Left hindlimb (tissue), 1 donor: ENCODE measurements around the gene CBLB.
"Not testable (repeated sequence)": the region's sequence is repeated elsewhere in the genome, so short reads cannot be mapped to it uniquely, and the experiment has no call there.

Experiments
- DNase-seq: peaks from one replicate; pipeline ENCODE4 v3.0.0-alpha.2; 2018

Gene CBLB

DNA sequence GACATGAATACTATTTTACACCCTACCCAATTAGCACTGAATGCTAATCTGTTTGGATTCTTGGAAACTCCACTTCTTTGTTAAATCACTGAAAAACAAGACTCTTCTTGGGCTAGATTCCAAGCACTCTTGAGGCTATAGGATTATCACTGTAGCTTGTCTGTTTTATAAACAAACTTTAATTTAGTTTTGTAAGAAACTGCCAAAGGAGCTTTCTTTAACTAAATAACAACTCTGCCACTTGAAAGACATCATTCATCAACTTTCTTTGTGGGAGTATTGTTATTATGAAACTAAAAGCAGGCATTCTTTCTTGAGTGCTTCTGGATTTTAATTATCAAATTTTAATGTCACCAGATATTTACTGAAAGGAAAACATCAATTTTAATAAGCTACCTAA lies 24.1 kb downstream of the CBLB start:
- no peak for DNase-seq

DNA sequence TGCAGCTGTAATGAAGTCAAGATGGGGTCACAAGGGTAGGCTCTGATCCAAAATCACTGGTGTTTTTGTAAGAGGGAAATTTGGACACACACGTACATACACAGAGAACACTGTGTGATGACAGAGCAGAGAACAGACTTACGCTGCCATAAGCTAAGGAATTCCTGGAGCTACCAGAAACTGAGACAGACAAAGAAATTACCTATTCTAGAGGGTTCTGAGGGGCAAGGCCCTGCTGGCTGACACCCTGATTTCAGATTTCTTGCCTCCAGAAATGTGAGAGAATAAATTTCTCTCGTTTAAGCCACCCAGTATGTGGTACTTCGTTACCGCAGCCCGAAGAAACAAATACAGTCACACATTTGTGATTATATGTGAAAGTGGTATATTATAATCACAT lies 24.8 kb downstream of the CBLB start:
- no peak for DNase-seq

DNA sequence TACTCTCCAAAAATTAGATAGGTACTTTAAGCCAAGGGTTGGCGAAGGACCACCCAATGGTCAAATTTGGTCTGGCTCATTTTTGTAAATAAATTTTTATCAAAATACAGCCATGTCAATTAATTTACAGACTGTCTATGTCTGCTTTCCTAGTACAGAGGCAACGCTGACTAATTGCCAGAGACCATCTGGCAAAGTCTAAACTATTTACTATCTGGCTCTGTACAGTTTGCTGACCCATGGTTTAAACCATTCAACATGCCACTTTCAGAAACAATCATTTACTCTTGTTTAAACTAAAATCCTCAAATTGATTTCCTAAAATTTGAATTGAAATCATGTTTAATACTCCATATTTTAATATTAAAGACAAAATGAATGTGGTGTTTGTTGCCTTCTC lies 25.9 kb downstream of the CBLB start:
- DNase-seq = no peak

DNA sequence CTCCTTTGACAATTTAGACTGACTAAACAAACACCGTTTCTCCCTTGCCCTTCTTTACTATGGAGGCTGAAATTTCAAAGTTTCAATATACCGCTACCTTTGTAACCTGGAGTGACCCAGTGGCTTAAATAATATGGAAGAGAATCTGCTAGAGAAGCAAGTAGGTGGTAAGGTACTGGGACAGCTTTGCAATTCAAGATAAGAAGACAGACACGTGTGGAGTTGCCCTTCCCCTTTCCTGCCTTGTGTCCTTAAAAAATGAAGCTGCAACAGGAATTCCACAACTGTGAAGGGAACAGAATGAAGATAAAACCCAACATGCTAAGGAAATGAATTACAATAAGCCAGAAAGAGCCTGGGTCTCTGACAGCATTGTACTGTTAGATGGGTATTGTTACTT lies 26.4 kb downstream of the CBLB start:
- no peak for DNase-seq

DNA sequence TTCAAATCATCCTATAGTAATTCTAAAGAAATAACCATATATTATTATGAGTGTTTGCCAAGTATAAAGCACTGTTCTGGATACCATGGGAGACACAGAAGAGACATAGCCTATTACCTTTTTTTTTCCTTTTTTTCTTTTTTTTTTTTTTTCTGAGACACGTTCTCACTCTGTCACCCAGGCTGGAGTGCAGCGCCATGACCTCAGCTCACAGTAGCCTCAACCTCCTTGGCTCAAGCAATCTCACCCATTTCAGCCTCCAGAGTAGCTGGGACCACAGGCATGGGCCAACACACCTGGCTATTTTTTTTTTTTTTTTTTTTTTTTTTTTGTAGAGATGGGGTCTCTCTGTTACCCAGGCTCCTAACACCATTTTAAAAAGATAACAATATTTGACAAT lies 30.9 kb downstream of the CBLB start:
- no peak for DNase-seq

DNA sequence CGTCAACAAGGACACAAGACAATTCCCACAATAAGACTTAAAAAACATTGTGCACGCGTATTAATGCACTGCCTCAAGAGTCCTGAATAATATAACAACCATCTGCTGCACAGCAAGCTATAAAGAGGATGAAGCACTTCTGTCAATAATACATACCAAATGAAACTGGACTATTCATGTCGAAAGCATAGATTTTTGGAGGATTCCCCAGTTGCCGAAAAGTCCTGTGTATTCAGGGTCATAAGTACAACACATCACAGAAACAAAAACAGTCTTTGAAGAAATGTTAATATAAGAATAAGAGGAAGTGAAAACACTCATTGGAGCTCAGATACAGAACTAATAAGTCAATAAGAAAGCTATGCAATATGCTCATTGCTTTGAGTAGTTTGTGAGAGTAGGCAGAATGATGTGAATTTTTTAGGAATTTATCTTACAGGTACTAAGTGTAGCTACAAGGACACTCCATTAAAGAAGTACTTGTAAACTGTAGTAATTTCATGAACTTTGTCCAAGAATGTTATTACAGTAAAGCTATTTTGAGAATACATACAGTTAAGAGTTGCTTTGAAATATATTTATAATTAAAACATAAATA lies 31.6 kb downstream of the CBLB start:
- DNase-seq = no peak

DNA sequence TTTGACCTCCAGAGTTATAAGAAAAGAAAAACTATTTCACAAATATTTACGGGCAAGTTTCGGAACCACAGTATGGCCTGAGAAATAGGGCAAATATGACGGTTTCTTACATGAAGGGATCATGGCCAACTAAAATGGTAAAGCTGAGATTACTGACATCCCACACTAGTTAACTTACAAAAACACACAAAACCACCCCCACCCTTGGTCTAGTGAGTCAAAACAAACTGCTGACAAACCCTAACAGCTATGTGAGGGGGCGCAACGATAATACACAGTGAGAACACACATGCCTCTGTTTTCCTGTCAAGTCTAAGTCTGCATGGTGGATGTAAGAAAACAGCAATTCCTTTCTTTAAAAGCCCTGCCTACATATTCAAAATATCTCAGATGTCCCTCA lies 32.3 kb downstream of the CBLB start:
- DNase-seq = no peak

DNA sequence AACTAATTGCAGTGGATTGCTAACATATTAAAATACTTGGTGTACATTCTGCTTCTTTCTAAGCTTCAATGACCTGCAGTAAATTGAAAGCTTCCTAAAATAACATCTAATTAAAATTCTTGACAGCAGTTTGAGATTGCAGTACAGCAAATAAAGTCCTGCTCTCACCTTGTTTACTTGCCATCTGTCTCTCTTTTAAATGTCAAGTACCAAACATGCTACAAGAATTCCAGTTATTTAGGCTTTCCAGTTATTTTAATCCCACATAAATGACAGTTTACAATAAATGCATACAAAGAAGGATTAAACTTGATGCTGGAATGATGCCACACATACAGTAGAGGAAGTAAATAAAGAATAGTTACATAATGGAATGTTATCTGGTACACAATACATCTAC lies 33.2 kb downstream of the CBLB start:
- no peak for DNase-seq

DNA sequence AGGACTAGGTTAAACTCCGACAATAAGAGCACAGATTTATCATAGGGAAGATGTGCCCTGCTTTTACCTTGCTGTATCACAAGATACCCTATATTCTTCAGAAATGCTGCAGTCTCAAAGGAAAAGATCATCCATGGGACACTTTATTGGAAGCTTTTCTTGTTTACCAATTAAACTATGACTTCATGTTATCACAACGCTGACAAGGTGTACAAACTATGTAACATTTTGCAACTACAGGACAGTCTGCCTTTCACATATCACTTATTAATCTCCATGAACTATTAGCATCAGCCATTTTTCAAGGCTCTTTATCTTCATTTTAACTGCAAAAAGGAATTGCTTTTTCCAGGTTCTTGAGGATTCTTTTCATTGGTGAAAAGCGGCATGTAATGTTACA lies 34.0 kb downstream of the CBLB start:
- DNase-seq = no peak

DNA sequence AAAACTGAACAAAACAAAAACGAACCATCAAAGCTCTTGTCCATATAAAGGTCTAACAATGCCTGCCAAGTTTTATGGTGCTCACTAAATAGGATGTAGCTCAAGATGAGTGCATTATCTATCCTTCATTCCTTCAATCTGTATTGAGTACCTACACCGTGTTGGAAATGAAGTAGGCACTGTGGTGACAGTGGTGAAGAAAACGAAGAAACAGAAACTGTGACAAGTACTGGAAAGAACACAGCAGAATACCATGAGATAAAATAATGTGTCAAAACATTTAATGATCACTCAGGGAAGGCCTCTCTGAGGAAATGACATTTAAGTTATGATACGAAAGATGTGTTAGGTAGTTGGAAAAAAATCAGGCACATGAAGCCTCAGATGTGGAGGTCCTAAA lies 36.2 kb downstream of the CBLB start:
- DNase-seq = no peak

DNA sequence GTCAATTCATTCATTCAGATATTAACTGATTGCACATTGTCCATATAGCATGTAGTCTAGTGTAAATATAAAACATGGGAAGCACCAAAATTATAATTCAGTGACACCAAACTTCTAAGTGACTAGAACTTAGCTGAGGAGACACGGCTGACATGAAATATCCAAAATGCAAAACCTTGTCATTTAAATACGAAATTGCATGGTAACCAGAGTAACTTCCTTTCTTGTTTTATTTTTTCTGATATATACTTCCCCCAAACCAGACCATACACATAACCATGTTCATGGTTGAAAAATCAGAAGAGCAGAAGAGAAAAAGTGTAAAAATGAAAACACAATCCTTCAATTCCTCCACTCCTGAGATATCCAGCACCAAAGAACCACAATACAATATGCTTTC lies 38.0 kb downstream of the CBLB start:
- no peak for DNase-seq

DNA sequence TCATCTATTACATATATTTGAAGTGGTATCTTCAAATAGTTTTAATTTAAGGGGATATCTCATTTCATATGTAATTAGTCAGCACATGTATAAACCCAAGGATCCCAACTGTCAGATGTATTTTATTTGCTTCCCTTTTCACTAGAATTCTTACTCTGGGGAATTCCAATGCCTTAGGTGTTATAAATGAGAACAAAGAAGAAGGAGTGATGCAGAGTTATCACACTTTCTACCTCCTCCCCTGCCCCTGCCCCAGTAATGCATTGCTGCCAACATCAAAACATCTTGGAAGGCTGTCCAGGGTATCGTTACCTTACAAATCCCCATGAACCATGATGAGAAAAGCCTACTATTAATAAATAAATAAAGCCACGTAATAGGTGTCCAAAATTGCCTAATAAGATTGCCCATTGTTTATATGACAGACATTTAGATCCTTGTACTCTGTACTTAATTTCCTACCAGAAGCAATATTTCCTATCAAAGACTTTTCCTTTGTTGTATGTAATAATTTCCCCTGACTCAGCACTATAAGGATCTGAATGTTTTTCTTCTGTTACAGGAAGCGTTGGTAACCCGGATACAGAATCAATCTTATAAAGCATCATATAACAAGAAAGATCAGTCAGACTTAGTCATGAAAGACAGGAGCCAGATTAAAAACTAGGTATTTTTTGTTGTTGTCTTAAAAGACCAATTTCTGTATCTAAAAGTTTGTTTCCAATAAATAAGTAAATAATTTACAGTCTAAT lies 38.8 kb downstream of the CBLB start:
- no peak for DNase-seq

DNA sequence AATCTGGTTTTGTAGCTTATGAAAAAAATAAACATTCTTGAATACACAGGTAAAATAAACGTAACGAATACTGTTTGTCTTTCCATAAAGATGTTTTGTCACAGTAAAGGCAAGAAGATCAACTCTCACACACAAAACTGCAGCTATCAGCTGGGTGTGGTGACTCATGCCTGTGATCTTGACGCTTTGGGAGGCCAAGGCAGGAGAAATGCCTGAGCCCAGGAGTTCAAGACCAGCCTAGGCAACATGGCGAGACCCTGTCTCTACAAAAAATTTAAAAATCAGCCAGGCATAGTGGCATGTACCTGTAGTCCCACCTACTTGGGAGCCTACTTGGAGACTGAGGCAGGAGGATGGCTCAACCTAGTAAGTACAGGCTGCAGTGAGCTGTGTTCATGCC lies 39.6 kb downstream of the CBLB start:
- DNase-seq = no peak

DNA sequence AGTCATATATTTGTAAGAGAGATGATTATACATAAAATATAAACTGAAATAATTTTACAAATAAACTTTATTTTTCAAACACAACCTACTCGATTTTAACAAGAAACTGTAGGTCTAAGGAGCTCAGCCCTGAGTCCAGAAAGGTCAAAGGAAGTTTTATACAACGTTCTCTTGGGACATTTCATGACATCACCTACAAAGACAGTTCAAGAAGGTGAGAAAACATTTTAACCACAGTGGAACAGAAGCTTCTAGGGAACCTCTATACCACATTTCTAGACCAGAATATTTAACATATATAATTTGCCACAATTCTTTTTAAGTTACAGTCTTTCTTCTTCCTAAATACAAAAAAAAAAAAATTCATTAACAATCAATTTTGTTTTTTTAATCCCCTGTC lies 40.1 kb downstream of the CBLB start:
- DNase-seq = no peak

DNA sequence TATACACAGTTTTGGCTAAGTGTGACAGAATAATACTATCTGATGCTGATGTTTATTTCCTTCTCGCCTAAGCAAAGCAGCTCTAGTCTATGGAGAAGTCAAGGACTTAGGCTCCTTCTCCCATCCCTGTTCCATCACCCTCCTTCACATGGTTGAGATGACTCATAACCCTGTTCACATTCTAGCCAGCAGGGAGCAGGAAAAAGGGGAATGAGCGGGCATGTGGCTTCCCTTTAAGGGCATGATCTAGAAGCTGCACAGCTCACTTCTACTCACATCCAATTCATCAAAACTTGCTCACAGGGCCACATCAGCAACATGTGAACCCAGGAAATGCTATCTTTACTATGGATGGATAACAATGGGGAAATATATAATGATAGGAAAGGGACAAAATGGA lies 40.9 kb downstream of the CBLB start:
- no peak for DNase-seq

DNA sequence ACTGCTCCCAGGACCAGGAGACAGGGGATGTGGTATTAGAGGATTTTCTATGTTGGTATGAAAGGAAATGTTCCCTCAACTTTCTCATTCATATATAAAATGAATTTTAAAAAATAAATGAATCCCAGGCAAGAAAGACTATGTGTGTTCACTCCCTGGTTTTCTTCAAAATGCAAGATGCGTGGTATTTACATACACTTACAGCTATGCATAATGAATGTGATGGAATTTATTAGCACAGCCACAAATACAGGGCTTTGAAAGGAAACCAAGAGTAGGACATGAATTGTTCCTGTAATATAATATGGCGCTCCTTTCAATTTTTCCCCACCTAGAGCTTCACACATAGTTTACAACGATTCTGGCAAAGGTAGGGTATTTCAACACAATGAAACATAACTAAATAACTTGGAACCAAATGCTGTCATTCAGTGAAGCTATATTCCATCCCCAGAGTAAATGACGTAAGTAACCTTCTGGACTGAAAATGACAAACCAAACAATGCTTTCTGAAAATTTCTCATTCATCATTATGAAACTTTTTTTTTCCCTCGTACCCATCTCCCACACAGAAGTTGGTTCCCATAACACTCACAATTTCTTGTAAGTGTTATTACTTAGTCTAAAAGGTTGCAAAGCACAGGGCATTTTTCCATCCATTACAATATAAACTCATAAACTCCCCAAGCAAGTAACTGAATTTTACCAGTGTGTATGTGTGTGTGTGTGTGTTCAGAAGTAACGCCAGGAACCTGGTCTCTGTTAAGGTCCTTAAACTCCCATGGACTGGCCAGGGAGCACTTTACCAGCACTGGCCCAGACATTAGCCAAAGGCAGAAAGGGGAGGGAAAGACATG lies 41.8 kb downstream of the CBLB start:
- DNase-seq = peak; percentile 35

DNA sequence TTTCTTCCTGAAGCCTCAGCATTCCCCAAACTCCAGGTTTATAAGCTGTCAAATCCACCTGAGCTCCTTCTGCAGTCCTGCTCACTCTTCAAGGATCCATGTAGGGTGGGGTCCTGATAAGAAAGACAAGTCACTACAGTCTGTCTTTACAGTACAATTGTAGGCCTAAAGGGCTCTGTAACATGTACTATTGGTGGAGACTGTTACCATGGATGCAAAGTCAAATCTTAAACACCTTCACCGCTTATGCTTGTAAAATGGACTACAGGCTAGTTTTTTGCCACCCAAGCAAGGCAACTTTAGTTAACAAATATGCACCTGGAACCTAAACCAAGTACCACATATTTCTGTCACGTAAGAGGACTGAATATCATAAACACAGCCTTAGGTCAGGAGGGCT lies 44.7 kb downstream of the CBLB start:
- DNase-seq = no peak

DNA sequence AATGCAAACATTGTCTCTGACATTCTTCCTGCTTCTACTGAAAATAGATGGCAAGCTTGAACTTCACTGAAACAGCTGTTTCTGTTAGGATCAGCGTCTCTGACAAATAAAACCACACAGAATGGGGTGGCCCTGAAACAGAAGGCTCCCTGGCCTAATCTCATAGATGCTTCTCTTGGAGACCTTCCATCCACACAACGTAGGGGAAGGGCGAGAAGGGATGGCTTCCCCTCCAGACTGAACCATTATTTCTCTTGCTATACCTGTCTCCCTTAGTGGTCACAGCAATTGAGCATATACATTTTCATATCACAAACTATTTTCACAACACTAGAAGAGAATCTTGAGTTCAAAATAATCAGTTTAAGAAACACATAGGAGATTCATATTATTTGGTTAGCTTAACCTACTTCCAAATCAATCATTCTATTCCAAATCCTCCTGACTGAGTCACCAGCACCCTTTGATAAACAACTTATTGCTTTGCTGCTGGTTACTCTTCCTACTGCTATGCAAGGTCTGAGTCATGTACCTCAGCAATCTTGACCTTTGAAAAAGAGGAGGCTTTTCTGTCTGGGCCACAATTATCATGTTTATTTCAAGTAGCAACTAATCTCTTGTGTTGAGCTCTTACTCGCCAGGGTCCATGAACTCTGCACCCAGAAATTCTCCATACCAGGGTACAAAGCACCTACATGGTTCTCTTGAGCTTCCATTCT lies 45.5 kb downstream of the CBLB start:
- no peak for DNase-seq

DNA sequence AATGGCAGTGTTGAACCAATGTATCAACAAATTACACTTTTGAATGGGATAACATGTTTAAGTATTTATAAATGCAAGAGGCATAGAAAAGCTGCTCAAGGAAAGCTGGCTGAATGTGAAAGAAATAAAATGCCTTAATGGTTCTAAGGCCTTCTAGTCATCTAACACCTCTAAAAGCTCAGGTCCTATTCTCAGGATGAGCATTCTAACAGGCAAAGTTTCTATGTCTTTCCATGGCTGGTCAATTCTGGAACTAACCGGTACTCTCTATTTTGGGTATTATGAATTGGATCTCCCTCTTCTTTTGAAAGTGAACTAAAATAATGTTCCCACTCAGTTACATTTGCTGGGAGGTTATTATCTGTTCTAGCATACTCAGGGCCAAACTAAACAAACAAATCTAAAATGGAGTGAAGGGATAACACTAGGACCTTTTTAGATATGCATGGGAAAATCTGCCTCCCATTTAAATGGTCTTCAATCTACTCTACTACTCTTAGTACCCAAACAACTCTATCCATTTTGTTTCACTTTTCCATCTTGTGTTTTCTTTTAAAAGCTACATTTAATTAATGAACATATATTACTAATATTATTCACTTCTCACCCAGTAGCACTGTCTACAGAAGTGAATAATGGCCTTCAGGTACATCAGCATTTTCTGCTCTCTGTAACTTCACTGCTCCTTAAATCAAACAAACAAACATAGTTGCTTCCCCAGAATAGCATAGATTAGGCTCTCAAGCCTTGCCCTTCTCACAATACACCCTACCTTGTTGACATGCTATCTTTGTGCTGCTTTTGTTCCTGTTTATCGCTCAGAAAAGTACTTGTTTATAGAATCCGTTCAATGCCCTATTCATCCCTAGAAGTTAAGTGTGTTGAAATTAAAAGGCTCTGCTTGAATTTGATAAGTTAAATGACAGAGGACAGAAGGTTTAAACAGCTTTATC lies 46.4 kb downstream of the CBLB start:
- no peak for DNase-seq

DNA sequence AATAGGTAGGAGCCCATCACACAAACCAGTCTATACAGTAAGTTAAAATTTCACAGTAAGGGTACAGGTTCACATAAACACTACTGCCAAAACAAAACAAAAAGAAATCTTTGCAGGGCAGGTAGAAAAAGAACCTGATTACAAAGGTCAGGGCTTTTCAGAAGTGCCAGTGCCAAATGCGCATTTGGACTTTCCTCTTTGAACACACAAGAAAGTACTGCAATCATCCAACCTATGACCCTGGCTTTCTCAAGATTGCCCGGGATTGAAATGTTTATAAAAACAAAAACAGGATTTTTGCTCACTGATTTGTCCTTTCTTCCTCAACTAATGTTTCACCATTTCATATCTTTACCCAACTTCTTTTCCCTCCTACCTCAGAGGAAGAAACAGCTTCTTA lies 47.4 kb downstream of the CBLB start:
- DNase-seq = no peak

DNA sequence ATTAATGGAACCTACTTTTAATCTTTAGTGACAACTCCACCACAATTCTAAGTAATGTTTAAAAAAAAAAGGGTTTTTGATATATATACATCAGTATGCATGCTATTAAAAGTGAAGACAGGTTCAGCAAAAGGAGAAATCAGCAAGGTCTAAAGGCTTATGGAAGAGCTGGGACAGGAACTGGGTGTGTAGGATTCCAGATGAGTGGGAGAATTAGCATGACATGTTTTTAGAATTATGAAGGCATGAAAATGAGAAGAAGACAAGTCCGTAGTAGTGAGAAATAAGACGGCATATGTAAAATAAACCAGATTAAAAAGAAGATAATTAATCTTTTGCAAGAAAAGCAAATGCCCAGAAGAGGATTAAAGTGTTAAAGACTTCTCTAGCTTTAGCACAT lies 52.0 kb downstream of the CBLB start:
- DNase-seq = no peak

DNA sequence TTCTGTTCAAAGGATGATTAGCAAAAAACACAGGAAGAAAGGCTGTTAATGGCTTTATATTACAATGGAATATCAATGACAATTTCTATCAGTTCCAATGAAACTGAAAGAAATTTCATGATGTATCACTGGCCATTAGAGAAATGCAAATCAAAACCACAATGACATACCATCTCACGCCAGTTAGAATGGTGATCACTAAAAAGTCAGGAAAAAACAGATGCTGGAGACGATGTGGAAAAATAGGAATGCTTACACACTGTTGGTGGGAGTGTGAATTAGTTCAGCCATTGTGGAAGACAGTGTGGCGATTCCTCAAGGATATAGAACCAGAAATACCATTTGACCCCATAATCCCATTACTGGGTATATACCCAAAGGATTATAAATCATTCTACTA lies 53.5 kb downstream of the CBLB start:
- not testable (repeated sequence) for DNase-seq
